H9 (cell line): ENCODE data around the gene ARHGDIB. TPM values are rescaled to one million over a fixed set of nuclear protein-coding genes. Genes with fewer than 3 reads are reported as not detected.

Experiments used
- DNase-seq: peaks from one replicate; pipeline ENCODE4 v3.0.0-alpha.2; 2017
- H2AFZ ChIP-seq: one replicate; pipeline ENCODE4 v1.6.1; 2013; ENCODE audit warnings: mild to moderate bottlenecking, low read length, control low read depth, moderate library complexity
- H2AK5ac ChIP-seq: 2 replicates; pipeline ENCODE4 v1.6.1; 2013; ENCODE audit warnings: low read length, control low read depth, mixed read lengths; ENCODE audit not compliant: insufficient read length
- H2BK120ac ChIP-seq: one replicate; pipeline ENCODE4 v1.6.1; 2013; ENCODE audit warnings: low read depth, mild to moderate bottlenecking, low read length, control low read depth, inconsistent platforms; ENCODE audit not compliant: poor library complexity, severe bottlenecking
- H2BK12ac ChIP-seq: 2 replicates; pipeline ENCODE4 v1.6.1; 2013; ENCODE audit warnings: low read length, control low read depth, mixed read lengths, low read depth; ENCODE audit not compliant: insufficient read length
- H2BK15ac ChIP-seq: 2 replicates; pipeline ENCODE4 v1.6.1; 2013; ENCODE audit warnings: low read depth, low read length, control low read depth
- H2BK20ac ChIP-seq: one replicate; pipeline ENCODE4 v1.6.1; 2013; ENCODE audit warnings: low read depth, mild to moderate bottlenecking, low read length, control low read depth, inconsistent platforms; ENCODE audit not compliant: poor library complexity, severe bottlenecking
- H2BK5ac ChIP-seq: 2 replicates; pipeline ENCODE4 v1.6.1; 2013; ENCODE audit warnings: low read length, control low read depth, mixed read lengths; ENCODE audit not compliant: insufficient read length
- H3K14ac ChIP-seq: 2 replicates; pipeline ENCODE4 v1.6.1; 2013; ENCODE audit warnings: low read length, control low read depth; ENCODE audit not compliant: insufficient read depth
- H3K18ac ChIP-seq: 2 replicates; pipeline ENCODE4 v1.6.1; 2013; ENCODE audit warnings: low read depth, mild to moderate bottlenecking, mixed read lengths, low read length, control low read depth; ENCODE audit not compliant: insufficient read length
- H3K23ac ChIP-seq: 2 replicates; pipeline ENCODE4 v1.6.1; 2013; ENCODE audit warnings: low read length, control low read depth, mixed read lengths, low read depth; ENCODE audit not compliant: insufficient read length
- H3K23me2 ChIP-seq: 2 replicates; pipeline ENCODE4 v1.6.1; 2013; ENCODE audit warnings: low read depth, mild to moderate bottlenecking, mixed read lengths, low read length, control low read depth; ENCODE audit not compliant: insufficient read length, poor library complexity, severe bottlenecking
- H3K27ac ChIP-seq: 2 replicates; pipeline ENCODE4 v1.5.1; 2013; ENCODE audit warnings: low read length, control low read depth, mixed read lengths, low read depth; ENCODE audit not compliant: insufficient read length
- H3K27me3 ChIP-seq: 2 replicates; pipeline ENCODE4 v1.6.1; 2013; ENCODE audit warnings: low read length, control low read depth, inconsistent platforms; ENCODE audit not compliant: insufficient read depth
- H3K4ac ChIP-seq: 2 replicates; pipeline ENCODE4 v1.6.1; 2013; ENCODE audit warnings: low read depth, mild to moderate bottlenecking, control low read depth, inconsistent platforms, low read length, moderate library complexity
- H3K4me1 ChIP-seq: 2 replicates; pipeline ENCODE4 v1.6.1; 2013; ENCODE audit warnings: low read length, control low read depth, inconsistent platforms; ENCODE audit not compliant: insufficient read depth
- H3K4me2 ChIP-seq: 2 replicates; pipeline ENCODE4 v1.6.1; 2013; ENCODE audit warnings: low read length, control low read depth, mixed read lengths; ENCODE audit not compliant: insufficient read length, insufficient read depth
- H3K56ac ChIP-seq: 2 replicates; pipeline ENCODE4 v1.6.1; 2013; ENCODE audit warnings: low read depth, mild to moderate bottlenecking, mixed read lengths, low read length, control low read depth; ENCODE audit not compliant: insufficient read length
- H3K79me1 ChIP-seq: 2 replicates; pipeline ENCODE4 v1.6.1; 2013; ENCODE audit warnings: low read depth, mild to moderate bottlenecking, moderate library complexity, low read length, control low read depth, inconsistent platforms; ENCODE audit not compliant: insufficient read depth, poor library complexity, severe bottlenecking
- H3K79me2 ChIP-seq: 2 replicates; pipeline ENCODE4 v1.6.1; 2013; ENCODE audit warnings: low read length, control low read depth, inconsistent platforms; ENCODE audit not compliant: insufficient read depth
- H3K9ac ChIP-seq: 2 replicates; pipeline ENCODE4 v1.6.1; 2013; ENCODE audit warnings: low read length, control low read depth, mixed read lengths; ENCODE audit not compliant: insufficient read length; ENCODE audit errors: extremely low read depth
- H3K9me3 ChIP-seq: one replicate; pipeline ENCODE4 v1.6.1; 2013; ENCODE audit warnings: low read depth, low read length, inconsistent platforms; ENCODE audit not compliant: control insufficient read depth
- H3T11ph ChIP-seq: one replicate; pipeline ENCODE4 v1.6.1; 2013; ENCODE audit warnings: mild to moderate bottlenecking, low read length, control low read depth, inconsistent platforms
- H4K20me1 ChIP-seq: one replicate; pipeline ENCODE4 v1.6.1; 2013; ENCODE audit not compliant: control insufficient read depth, insufficient read length, insufficient read depth
- H4K5ac ChIP-seq: 2 replicates; pipeline ENCODE4 v1.6.1; 2013; ENCODE audit warnings: low read depth, mild to moderate bottlenecking, mixed read lengths, low read length, control low read depth; ENCODE audit not compliant: insufficient read length
- H4K8ac ChIP-seq: replicated peaks from 2 replicates; pipeline ENCODE4 v1.6.1; 2013; ENCODE audit warnings: low read length, control low read depth, mixed read lengths, low read depth; ENCODE audit not compliant: insufficient read length
- H4K91ac ChIP-seq: 2 replicates; pipeline ENCODE4 v1.6.1; 2013; ENCODE audit warnings: low read depth, mild to moderate bottlenecking, moderate library complexity, mixed read lengths, low read length, control low read depth; ENCODE audit not compliant: insufficient read length
- H3K27ac Mint-ChIP-seq, 3 experiments: 2 replicates in 2 of 3; 3 replicates in 1 of 3; pipeline ENCODE4 v1.8.0; 2020 to 2021; ENCODE audit warnings: mixed read lengths in 3 of 3, mild to moderate bottlenecking in 1 of 3, moderate library complexity in 1 of 3
- H3K27me3 Mint-ChIP-seq: 2 replicates; pipeline ENCODE4 v1.8.0; 2021; ENCODE audit warnings: low read depth, mild to moderate bottlenecking, moderate library complexity, mixed read lengths
- H3K36me3 Mint-ChIP-seq, 3 experiments: 2 replicates in 2 of 3; 3 replicates in 1 of 3; pipeline ENCODE4 v1.8.0; 2020 to 2021; ENCODE audit warnings: low read depth in 3 of 3, mixed read lengths in 3 of 3; ENCODE audit not compliant: insufficient read depth in 1 of 3
- H3K4me1 Mint-ChIP-seq, 2 experiments: 2 replicates each; pipeline ENCODE4 v1.8.0; 2020; ENCODE audit warnings: mixed read lengths in 2 of 2
- H3K4me3 Mint-ChIP-seq, 2 experiments: 2 replicates in 1 of 2; 3 replicates in 1 of 2; pipeline ENCODE4 v1.8.0; 2020 to 2021; ENCODE audit warnings: mild to moderate bottlenecking in 2 of 2, mixed read lengths in 2 of 2, moderate library complexity in 1 of 2
- H3K9me3 Mint-ChIP-seq, 2 experiments: 2 replicates in 1 of 2; 3 replicates in 1 of 2; pipeline ENCODE4 v1.8.0; 2020; ENCODE audit warnings: mild to moderate bottlenecking in 2 of 2, mixed read lengths in 2 of 2, moderate library complexity in 1 of 2
- CTCF ChIP-seq: fragments of 200-600 bp; sonication (generic); conservative IDR thresholded peaks from 3 replicates; pipeline ENCODE4 v1.8.0; 2021; ENCODE audit warnings: antibody characterized with exemption, mild to moderate bottlenecking
- WGBS: extraction: QIAGEN DNeasy Blood & Tissue Kit; methylation state at CpG from one replicate; pipeline ENCODE4 v1.1.7; 2013; ENCODE audit warnings: missing lambda C conversion rate, low lambda C conversion rate, mixed read lengths; ENCODE audit not compliant: insufficient read length; ENCODE audit errors: extremely low coverage; 5-methylcytosine and 5-hydroxymethylcytosine counted together
- total RNA-seq: library from RNA; stranded (reverse); gene quantifications from 2 replicates; pipeline ENCODE4 v1.2.1, GENCODE V29; 2021

The ARHGDIB gene
- total RNA-seq, 1 experiment from 2014 or later, result 0.44 TPM

- peaks cover 7% of the 10 kb centered on the region in 2 experiments for H3K4me1 Mint-ChIP-seq
- no peaks in the 10 kb centered on the region; a peak in 1 of 5 replicates for H3K9me3 Mint-ChIP-seq
- Histone ChIP-seq H3K23me2 (no peaks in the 10 kb centered on the region), H3K9me3 (no peaks in the 10 kb centered on the region), H3K56ac (no peak overlapping the region), H3K27me3 (no peaks in the 10 kb centered on the region), H4K91ac (no peak overlapping the region), H2BK20ac (no peak overlapping the region), H3K9ac (no peak overlapping the region), H3K23ac (no peak overlapping the region), H3K79me2 (no peaks in the 10 kb centered on the region), H2BK15ac (no peak overlapping the region), H2BK120ac (no peak overlapping the region), H4K8ac (no peak overlapping the region), H3K4ac (no peak overlapping the region), H3K4me2 (no peak overlapping the region), H2BK5ac (no peak overlapping the region), H3K14ac (no peak overlapping the region), H3K18ac (no peak overlapping the region), H3T11ph (no peak overlapping the region), H3K4me1 (no peaks in the 10 kb centered on the region), H4K5ac (no peak overlapping the region), H4K20me1 (no peaks in the 10 kb centered on the region), H3K27ac (no peak overlapping the region), H2AK5ac (no peak overlapping the region), H2AFZ (no peak overlapping the region), H3K79me1 (no peaks in the 10 kb centered on the region), H2BK12ac (no peak overlapping the region)
- H3K4me3 Mint-ChIP-seq, result no peak overlapping the region
- TF ChIP-seq CTCF, result no peak
- no peaks in the 10 kb centered on the region; the same call in 1 of the 2 replicates for H3K27me3 Mint-ChIP-seq
- DNase-seq, result no peak
- 100% methylated on average over 1 of the region's 7 CpGs for whole genome bisulfite sequencing
- no peaks in the 10 kb centered on the region for H3K36me3 Mint-ChIP-seq
- no peak overlapping the region; a peak in 1 of 7 replicates for H3K27ac Mint-ChIP-seq
Observed at GRCh38 chr12:14931791-14932560, 29.4 kb downstream of the ARHGDIB start.
